Fibroblast of skin of left quadriceps (primary cell): ENCODE data around the gene DNAH5.
"Not testable (repeated sequence)": the region's sequence is repeated elsewhere in the genome, so short reads cannot be mapped to it uniquely, and the experiment has no call there.

ENCODE experiments used
- DNase-seq, 2 experiments: peaks; one replicate each; pipeline ENCODE4 v3.0.0-alpha.2; 2013; ENCODE audit warnings: low read depth in 2 of 2

DNAH5 gene

DNA sequence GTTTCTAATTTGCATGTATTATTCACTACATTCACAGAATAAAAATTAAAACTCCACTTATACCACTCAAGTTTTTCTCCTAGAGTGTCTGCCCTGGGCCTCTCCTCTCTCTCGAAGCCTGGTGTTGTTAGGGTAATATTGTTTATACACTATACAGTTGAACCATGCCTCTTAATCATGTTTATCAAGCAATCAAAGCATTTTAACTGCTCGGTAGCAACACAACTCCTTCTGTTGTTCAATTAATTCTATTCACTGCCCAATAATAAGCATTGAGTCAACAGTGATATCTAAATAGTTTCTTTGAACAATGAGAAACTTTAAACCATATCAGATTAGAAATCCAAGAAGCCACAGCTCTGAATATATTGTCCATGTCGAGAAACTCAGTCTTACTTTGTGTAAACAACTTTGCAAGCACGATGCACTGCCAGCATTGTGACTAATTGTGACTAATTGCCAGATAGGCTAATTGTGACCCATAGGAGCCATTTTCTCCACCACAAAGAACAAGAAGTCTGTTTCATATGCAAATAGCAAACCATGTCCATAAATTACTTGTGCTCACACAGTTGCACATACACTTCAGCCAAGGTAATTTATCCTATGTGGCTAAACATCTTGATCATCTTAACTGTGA lies at the start of gene DNAH5:
Gene DNAH5 (minus strand): TSS at position 129 of the 640 bp plus-strand sequence. CDS start 250 bp downstream, outside the sequence.
- DNase-seq: no peak

- DNase-seq: no peak
Observed at GRCh38 chr5:13993926-13994325, 49.4 kb upstream of the DNAH5 start.

- DNase-seq: no peak
Observed at GRCh38 chr5:13992795-13993194, 48.3 kb upstream of the DNAH5 start.

DNA sequence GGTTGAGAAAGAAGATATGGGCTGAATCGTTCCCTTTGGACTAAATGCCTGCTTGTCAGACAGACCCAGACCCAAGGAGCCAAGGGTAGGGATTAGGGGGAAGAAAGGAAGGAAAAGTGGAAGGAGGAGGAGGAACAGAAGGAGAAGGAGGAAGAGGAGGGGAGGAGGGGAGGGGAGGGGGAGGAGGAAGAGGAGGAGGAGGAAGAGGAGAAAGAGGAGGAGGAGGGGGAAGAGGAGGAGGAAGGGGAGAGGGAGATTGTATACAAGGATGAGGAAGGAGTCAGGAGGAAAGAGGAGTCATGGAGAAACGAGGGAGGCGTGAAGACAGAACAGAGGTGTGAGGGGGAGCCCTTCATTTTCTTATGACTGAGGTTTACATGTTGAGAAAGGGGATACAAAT lies 46.9 kb upstream of the DNAH5 start:
- DNase-seq: no peak

DNA sequence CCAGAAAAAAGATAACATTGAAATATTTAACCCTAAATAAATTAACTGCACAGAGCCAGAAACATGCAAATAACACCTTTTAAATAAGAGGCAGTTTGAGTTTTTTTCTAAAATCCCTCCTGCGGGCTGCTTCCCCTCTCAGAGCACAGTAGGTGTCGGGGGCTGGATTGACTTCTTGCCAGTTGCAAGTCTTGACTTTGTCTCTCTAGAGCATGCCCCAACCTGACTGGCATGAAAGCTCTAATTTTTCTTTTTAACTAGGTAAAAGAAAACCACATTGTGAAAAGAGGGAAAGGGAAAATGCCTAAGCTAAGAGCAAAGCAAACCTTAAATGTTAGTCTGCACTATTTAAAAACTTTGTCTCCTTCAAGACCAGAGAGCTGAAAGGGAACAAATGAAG lies 46.4 kb upstream of the DNAH5 start:
- DNase-seq: no peak

- no peak for DNase-seq
Observed at GRCh38 chr5:13989832-13990231, 45.3 kb upstream of the DNAH5 start.

- peak; percentile 40 to 48 for DNase-seq
Observed at GRCh38 chr5:13987843-13988464, 43.5 kb upstream of the DNAH5 start.

GRCh38 chr5:13985731-13986418 lies 41.4 kb upstream of the DNAH5 start:
- peak; percentile 64 to 70 for DNase-seq

DNA sequence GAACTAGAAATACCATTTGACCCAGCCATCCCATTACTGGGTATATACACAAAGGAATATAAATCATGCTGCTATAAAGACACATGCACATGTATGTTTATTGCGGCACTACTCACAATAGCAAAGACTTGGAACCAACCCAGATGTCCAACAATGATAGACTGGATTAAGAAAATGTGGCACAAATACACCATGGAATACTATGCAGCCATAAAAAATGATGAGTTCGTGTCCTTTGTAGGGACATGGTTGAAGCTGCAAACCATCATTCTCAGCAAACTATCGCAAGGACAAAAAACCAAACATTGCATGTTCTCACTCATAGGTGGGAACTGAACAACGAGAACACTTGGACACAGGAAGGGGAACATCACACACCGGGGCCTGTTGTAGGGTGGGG lies 40.4 kb upstream of the DNAH5 start:
- DNase-seq: not testable (repeated sequence)

DNA sequence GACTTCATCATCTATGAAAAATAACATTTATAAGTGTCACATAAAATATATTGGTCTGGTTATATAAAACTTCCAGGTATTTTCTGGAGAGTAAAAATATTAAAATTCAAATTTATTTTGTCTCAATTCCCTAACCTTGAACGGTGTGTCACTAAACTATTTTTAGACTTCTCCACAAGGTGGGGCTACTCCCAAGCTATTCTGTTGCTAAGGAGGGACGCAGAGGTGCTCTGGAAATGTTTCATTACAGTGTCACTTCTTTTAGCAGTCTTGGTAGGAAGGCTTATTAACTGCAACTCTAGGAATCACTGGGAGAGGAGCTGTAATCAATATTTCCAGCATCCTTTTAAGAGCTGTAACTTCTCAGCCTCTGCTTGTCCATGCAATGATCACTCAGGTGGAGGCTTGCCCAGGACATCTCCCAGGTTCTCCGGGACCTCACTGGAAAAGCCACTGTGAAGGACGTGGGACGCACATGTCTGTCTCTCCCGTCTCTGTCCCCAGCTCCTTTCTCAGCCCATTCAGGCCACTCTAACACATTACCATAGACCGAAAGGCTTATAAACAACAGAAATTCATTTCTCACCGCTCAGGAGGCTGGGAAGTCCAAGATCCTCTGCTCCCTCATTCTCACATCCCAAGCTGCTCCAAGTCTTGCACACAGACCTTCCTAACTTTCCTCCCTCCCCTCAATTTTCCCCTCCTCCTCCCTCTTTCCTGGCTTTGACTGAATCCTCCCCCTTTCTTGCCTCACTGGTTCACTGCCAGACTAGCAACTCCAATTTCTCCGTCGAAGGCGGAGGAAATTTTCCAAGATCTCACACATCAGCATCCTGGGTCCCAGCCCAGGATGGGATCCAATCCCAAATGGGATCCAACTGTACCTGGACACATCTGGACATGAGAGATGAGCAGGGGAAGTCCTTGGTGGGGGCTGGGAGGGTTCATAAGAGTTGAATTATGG lies 32.7 kb upstream of the DNAH5 start:
- DNase-seq: peak in 1 of 2 experiments; percentile 24

GRCh38 chr5:13976223-13976622 lies 31.7 kb upstream of the DNAH5 start:
- no peak for DNase-seq

- DNase-seq: no peak
Observed at GRCh38 chr5:13975246-13975645, 30.8 kb upstream of the DNAH5 start.

- no peak for DNase-seq
Observed at GRCh38 chr5:13973724-13974123, 29.2 kb upstream of the DNAH5 start.

GRCh38 chr5:13972029-13972428 lies 27.5 kb upstream of the DNAH5 start:
- DNase-seq: no peak

DNA sequence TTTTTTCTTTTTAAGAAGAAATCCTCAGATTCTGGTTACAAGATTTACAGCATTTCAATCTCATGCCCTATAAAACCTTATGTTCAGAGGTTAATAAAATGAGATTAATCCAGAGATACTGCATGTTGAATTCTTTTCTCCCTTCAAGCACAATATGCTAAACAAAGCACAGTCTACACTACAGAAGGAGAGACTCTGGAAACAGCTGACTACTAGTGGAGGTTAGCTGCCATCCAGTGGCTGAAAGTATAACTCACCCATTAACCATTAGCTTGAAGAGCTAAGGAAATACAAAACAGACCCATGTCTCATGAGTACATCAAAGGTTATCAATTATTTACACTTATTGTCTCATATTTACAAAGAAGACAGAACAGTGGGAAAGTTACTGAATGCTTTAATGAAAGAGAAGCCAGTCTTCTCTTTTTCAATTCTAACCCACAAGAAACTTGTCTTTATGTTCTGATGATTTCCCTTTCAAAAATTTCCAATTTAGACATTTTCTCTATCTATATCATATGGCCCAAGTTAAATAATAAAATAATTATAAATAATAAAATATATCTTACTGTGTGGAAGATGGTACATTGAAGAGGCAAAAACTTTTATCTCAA lies 12.7 kb upstream of the DNAH5 start:
- peak; percentile 24 to 29 for DNase-seq

GRCh38 chr5:13956471-13956870 lies 12.0 kb upstream of the DNAH5 start:
- DNase-seq: no peak

- no peak for DNase-seq
Observed at GRCh38 chr5:13955896-13956295, 11.4 kb upstream of the DNAH5 start.

DNA sequence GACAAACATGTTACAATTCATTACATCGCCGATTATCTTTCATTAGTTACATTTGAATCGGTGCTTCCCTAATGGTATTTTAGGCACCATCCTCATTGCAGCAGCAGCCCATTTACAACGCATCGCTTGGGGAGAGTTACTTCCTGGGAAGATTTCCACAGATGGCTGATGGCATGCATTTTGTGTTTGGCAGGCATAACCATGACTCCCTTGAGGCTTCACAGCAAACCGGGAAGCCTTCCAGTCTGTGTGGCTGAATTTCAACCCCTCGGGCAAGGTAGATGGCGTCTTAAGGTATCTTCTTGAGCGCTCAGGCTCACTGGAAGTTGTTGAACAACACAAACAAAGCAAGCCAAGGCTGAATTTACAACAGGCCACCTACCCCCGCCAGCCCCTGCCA lies 1.6 kb upstream of the DNAH5 start:
- DNase-seq: no peak

DNA sequence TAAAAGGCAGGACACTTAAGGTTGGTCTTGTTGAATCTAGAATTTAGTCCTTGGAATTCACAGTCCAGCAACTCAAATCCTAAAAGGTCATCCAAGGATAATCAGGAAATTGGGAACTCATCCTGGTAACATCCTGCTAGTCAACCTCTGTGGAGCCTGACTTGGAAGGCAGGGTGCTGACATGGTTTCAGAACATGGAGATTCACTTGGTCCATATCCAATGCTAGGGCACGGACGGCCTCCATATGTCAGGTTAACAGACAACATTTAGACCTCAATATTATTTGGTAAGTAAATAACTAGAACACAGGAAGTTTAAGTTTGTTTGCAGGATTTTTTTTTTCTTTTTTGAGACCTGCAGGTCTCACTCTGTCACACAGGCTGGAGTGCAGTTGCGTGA lies 783 bp upstream of the DNAH5 start:
- no peak for DNase-seq

DNA sequence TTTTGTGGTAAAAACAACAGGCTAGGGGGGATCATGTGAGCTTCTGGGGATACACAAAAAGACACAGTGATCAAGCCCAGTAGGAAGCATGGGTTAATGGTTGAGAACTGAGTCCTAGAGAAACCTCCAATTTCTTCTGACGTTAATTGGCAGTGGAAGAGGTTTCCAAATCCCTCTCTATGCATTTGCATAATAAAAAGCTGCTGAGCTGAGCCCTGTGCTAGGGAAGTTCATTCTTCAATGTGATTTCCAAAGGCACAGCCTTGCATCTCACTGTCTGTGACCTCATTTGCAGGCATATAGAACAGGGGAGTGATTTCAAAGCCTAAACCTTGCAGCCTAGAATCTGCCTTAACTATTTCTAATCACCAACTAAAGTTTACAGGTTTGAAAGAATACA lies 812 bp downstream of the DNAH5 start:
- DNase-seq: no peak

GRCh38 chr5:13941468-13941867 lies 3.0 kb downstream of the DNAH5 start:
- no peak for DNase-seq

GRCh38 chr5:13939638-13940037 lies 4.8 kb downstream of the DNAH5 start:
- DNase-seq: no peak
